ENCODE data around the gene ANKRD33B. TPM values are rescaled to one million over a fixed set of nuclear protein-coding genes. Genes with fewer than 3 reads are reported as not detected.

The ANKRD33B gene
- total RNA-seq, 1 donor from 2014 or later, result 170 TPM

DNA sequence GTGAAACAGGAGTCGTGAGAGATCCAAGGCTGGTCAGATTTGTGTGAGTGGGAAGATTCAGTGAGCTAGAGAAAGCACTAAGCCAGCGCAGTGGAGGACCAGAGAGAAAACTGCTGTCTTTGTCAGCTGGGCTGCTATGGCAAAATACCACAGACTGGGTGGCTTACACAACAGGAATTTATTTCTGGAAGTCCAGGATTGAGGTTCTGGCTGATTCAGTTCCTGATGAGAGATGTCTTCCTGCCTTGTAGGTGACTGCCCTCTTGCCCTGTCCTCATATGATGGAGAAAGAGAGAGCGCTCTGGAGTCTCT, 24.2 kb upstream of the ANKRD33B start:
- H3K4me1 Mint-ChIP-seq, result peaks cover 23% of the 10 kb centered on the region
- no peak for DNase-seq
- intact Hi-C loops (cut with micrococcal nuclease), result no loop called here
- no peak for ATAC-seq (ENCODE audit: low read depth)
- no peaks in the 10 kb centered on the region for H3K9me3 Mint-ChIP-seq
- H3K36me3 Mint-ChIP-seq (ENCODE audit: low read depth), result no peaks in the 10 kb centered on the region
- H3K27me3 Mint-ChIP-seq, result peaks cover 2% of the 10 kb centered on the region
- POLR2A ChIA-PET, result interaction anchor here (1.1 kb wide), 1 partner anchor 25 kb away, joined by 3 read pairs; the partner anchor contains the start of gene ANKRD33B
- TF ChIP-seq, protein P1, sequence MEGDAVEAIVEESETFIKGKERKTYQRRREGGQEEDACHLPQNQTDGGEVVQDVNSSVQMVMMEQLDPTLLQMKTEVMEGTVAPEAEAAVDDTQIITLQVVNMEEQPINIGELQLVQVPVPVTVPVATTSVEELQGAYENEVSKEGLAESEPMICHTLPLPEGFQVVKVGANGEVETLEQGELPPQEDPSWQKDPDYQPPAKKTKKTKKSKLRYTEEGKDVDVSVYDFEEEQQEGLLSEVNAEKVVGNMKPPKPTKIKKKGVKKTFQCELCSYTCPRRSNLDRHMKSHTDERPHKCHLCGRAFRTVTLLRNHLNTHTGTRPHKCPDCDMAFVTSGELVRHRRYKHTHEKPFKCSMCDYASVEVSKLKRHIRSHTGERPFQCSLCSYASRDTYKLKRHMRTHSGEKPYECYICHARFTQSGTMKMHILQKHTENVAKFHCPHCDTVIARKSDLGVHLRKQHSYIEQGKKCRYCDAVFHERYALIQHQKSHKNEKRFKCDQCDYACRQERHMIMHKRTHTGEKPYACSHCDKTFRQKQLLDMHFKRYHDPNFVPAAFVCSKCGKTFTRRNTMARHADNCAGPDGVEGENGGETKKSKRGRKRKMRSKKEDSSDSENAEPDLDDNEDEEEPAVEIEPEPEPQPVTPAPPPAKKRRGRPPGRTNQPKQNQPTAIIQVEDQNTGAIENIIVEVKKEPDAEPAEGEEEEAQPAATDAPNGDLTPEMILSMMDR (IDR thresholded peaks at IDR 0.05), result no peak
- H3K4me3 Mint-ChIP-seq, result no peak overlapping the region
- CTCF ChIA-PET, result no interaction called here
- H3K27ac Mint-ChIP-seq, result no peak overlapping the region

DNA sequence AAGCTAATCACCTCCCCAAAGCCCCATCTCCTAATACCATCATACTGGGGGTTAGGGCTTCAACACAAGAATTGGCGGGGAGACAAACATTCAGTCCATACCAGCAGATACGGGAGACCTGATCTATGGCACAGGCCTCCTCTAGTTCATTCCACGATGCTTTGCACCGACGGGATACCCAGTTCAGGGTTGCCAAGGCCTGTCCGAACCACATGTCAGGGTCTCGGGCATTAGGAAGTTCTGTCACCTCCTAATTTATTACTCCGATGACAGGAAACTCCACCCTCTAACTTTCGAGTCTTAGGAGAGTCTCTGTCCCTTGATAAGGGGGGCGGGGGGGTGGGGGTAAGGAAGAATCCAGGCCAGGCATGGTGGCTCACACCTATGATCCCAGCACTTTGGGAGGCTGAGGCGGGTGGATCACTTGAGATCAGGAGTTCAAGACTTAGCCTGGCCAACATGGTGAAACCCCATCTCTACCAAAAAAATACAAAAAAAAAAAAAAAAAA, 23.8 kb upstream of the ANKRD33B start:
- Mint-ChIP-seq H3K4me1 (peaks cover 23% of the 10 kb centered on the region), H3K9me3 (no peaks in the 10 kb centered on the region), H3K27me3 (peaks cover 2% of the 10 kb centered on the region), H3K36me3 (ENCODE audit: low read depth) (no peaks in the 10 kb centered on the region), H3K4me3 (no peak overlapping the region), H3K27ac (no peak overlapping the region)
- DNase-seq (no peak), ATAC-seq (ENCODE audit: low read depth) (no peak)
- ChIA-PET CTCF (no interaction called here), POLR2A (interaction anchor here (1.1 kb wide), 1 partner anchor 24 kb away, joined by 3 read pairs; the partner anchor contains the start of gene ANKRD33B)
- intact Hi-C loops (cut with micrococcal nuclease), result no loop called here
- TF ChIP-seq, protein P1 (IDR thresholded peaks at IDR 0.05), result no peak

DNA sequence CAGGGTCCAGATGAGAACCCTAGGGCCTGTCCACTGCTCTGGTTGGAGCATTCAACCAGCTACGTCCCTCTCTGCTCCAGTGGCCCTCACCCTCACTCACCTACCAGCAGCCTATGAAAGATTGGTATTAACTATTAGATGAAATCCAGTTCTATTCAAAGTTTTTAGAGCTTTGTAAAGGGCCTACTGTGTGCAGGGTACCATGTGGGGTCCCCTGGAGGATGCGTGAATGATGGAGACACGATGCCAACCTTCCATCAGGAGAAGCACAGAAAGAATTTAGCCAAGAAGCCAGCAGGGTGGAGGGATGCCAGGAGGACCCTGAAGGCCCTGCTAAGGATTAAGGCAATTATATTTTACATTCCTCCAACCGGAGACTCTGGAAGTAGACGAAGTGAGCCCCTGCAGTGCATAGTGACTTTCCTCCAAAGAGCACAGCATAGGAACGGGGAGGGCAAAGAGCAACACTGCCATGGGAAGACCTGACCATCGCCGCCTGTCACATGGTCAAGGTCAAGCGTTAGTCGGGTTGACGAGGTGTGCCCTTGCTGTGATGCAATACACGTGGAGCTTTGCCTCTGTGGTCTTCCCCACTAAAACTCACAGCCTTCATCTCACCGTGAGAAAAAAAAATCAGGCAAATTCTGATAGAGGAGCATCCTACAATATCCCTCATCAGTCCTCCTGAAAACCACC, 22.8 kb upstream of the ANKRD33B start:
- ATAC-seq (ENCODE audit: low read depth) (no peak), DNase-seq (no peak)
- CTCF ChIA-PET, result no interaction called here
- H3K4me3 Mint-ChIP-seq, result no peak overlapping the region
- intact Hi-C loops (cut with micrococcal nuclease), result no loop called here
- no peaks in the 10 kb centered on the region for H3K9me3 Mint-ChIP-seq
- H3K27ac Mint-ChIP-seq, result no peak overlapping the region
- H3K36me3 Mint-ChIP-seq (ENCODE audit: low read depth), result no peaks in the 10 kb centered on the region
- TF ChIP-seq, protein P1 (IDR thresholded peaks at IDR 0.05), result no peak
- H3K4me1 Mint-ChIP-seq, result peaks cover 23% of the 10 kb centered on the region
- POLR2A ChIA-PET, result interaction anchor here (1.1 to 1.3 kb wide), 2 partner anchors 23 kb away, joined by 3 to 9 read pairs; partner anchors contain the start of gene ANKRD33B
- H3K27me3 Mint-ChIP-seq, result peaks cover 2% of the 10 kb centered on the region

DNA sequence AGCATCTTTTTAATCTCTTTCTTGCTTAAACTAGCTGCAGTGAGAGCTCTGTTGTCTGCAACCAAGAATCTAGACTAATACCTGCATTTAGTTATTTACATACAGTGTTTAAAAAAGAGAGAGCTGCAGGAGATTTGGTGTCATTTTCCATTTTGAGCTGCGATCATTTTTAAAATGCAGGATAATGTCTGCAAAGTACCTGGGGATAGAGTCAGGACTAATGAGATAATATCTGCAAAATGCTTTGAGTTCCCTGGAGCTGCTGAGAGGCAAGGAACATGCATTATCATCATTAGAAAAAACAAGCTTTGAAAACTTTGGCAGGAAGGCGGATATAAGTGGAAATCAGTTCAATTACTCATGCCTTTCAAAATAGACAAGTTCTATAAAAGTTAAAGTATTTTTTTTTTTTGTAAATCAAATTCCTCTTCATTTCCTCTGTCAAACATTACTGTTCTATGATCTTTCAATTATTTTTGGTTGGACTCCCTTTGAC, 21.8 kb upstream of the ANKRD33B start:
- peaks cover 2% of the 10 kb centered on the region for H3K27me3 Mint-ChIP-seq
- DNase-seq, result no peak
- H3K4me1 Mint-ChIP-seq, result peaks cover 17% of the 10 kb centered on the region
- no peaks in the 10 kb centered on the region for H3K9me3 Mint-ChIP-seq
- TF ChIP-seq, protein P1 (IDR thresholded peaks at IDR 0.05), result no peak
- no peak for ATAC-seq (ENCODE audit: low read depth)
- POLR2A ChIA-PET, result interaction anchor here (0.6 to 1.3 kb wide), 3 partner anchors 22 to 51 kb away, joined by 4 to 9 read pairs (median 4); partner anchors contain the start of gene ANKRD33B
- H3K4me3 Mint-ChIP-seq, result no peak overlapping the region
- CTCF ChIA-PET, result interaction anchor here (0.8 to 0.9 kb wide), 2 partner anchors 14 to 153 kb away, joined by 3 to 4 read pairs; no protein-coding TSS in a partner anchor
- intact Hi-C loops (cut with micrococcal nuclease), result no loop called here
- no peaks in the 10 kb centered on the region for H3K36me3 Mint-ChIP-seq (ENCODE audit: low read depth)
- H3K27ac Mint-ChIP-seq, result no peak overlapping the region

DNA sequence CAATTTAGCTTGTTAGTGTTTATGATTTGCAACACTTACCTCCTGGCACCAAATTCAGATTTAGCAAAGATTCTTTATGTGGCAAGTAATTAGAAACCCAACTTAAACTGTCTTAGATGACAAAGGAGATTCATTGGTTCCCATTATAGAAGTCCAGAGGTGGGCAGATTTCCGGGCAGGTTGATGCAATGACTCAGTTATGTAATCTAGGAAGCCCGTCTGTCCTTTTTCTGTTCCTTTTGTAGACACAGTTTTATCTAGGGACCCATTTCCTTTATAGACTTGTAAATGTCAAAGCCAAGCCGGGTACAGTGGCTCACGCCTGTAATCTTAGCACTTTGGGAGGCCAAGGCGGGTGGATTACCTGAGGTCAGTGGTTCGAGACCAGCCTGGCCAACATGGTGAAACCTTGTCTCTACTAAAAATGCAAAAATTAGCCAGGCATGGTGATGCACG, 20.3 kb upstream of the ANKRD33B start:
- CTCF ChIA-PET, result interaction anchor here (1.4 kb wide), 1 partner anchor 12 kb away, joined by 5 read pairs; no protein-coding TSS in a partner anchor
- peaks cover 2% of the 10 kb centered on the region for H3K27me3 Mint-ChIP-seq
- no peaks in the 10 kb centered on the region for H3K9me3 Mint-ChIP-seq
- POLR2A ChIA-PET, result no interaction called here
- H3K4me1 Mint-ChIP-seq, result peaks cover 8% of the 10 kb centered on the region
- TF ChIP-seq, protein P1 (IDR thresholded peaks at IDR 0.05), result no peak
- H3K4me3 Mint-ChIP-seq, result no peak overlapping the region
- ATAC-seq (ENCODE audit: low read depth) (no peak), DNase-seq (no peak)
- intact Hi-C loops (cut with micrococcal nuclease), result no loop called here
- no peaks in the 10 kb centered on the region for H3K36me3 Mint-ChIP-seq (ENCODE audit: low read depth)
- H3K27ac Mint-ChIP-seq, result no peak overlapping the region

Measured in activated B cell treated with CpG ODN at 0.5 μM for 24 hours (primary cell).